Measurements from ENCODE around the gene CAVIN4.
A peak's percentile ranks its signal among the peaks of the same experiment; 100 is the strongest.

Gene CAVIN4

DNA sequence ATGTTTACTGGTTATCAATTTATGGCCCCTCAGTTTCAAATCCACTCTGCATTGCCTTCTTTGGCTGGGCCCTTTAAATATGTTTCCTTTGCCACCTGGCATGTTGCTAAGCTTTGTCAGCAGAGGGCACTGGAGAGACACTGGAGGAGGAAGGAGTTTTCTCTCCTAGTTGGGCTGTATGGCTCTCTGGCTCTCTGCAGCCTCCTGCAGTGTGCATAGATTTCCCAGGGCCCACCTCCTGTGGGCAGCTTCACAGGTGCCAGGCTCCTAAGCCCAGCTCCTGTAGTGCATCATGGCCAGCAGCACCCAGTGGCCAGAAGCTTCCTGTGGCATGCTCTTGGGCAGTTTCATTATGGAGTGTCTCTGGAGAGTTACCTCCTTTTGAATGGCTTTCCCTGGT lies 23.3 kb downstream of the CAVIN4 start:
- H4K20me1 ChIP-seq (ENCODE audit: insufficient read depth, low read length), result no peaks in the 10 kb centered on the region
- no peaks in the 10 kb centered on the region for H3K79me2 ChIP-seq (ENCODE audit: low read length)
- H3K9me3 ChIP-seq (ENCODE audit: insufficient read depth, low read length), result no peaks in the 10 kb centered on the region
- H3K27ac ChIP-seq (ENCODE audit: low read length), result no peak overlapping the region
- TF ChIP-seq EZH2phosphoT487 (IDR thresholded peaks at IDR 0.05; ENCODE audit: low read depth), result no peak
- TF ChIP-seq, protein P1, sequence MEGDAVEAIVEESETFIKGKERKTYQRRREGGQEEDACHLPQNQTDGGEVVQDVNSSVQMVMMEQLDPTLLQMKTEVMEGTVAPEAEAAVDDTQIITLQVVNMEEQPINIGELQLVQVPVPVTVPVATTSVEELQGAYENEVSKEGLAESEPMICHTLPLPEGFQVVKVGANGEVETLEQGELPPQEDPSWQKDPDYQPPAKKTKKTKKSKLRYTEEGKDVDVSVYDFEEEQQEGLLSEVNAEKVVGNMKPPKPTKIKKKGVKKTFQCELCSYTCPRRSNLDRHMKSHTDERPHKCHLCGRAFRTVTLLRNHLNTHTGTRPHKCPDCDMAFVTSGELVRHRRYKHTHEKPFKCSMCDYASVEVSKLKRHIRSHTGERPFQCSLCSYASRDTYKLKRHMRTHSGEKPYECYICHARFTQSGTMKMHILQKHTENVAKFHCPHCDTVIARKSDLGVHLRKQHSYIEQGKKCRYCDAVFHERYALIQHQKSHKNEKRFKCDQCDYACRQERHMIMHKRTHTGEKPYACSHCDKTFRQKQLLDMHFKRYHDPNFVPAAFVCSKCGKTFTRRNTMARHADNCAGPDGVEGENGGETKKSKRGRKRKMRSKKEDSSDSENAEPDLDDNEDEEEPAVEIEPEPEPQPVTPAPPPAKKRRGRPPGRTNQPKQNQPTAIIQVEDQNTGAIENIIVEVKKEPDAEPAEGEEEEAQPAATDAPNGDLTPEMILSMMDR (IDR thresholded peaks at IDR 0.05; ENCODE audit: low read depth, low read length), result peak; percentile 75
- H3K4me2 ChIP-seq (ENCODE audit: low read length), result no peak overlapping the region
- H3K9ac ChIP-seq (ENCODE audit: low read length), result no peak overlapping the region
- H2AFZ ChIP-seq (ENCODE audit: low read depth, low read length), result peak overlapping the region; percentile 2; the same call in 1 of the 2 replicates
- H3K27me3 ChIP-seq (ENCODE audit: low read depth, low read length), result peaks cover 13% of the 10 kb centered on the region; the same call in 1 of the 2 replicates
- H3K4me3 ChIP-seq (ENCODE audit: low read length), result no peak overlapping the region
- no peaks in the 10 kb centered on the region for H3K36me3 ChIP-seq (replicated peaks; ENCODE audit: low read depth, low read length)
- H3K4me1 ChIP-seq (ENCODE audit: low read length), result peaks cover 10% of the 10 kb centered on the region

DNA sequence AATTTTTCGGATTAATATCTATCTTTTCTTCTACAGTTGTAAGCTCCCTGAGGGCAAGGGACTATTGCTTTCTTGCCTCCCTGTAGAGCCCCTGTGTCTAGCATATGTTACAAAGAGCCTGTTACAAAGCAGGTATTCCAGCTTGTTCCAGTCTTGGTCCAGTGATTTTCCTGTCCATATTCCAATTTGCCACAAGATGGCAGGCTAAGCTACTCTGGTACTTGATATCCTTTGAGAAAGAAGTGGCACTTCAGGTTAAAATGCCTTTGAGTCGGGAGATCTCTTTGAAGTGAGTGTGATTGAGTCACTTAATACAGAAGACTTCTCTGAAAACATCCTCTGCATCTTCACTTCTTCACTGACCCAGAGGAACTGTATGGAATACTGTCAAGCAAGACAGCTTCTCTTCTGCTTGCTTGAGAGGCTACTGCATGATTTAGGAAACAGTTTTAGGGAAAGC lies 24.5 kb downstream of the CAVIN4 start:
- Histone ChIP-seq H4K20me1 (ENCODE audit: insufficient read depth, low read length) (no peaks in the 10 kb centered on the region), H2AFZ (ENCODE audit: low read depth, low read length) (no peak overlapping the region), H3K36me3 (replicated peaks; ENCODE audit: low read depth, low read length) (no peaks in the 10 kb centered on the region), H3K27ac (ENCODE audit: low read length) (no peak overlapping the region), H3K4me2 (ENCODE audit: low read length) (no peak overlapping the region), H3K9me3 (ENCODE audit: insufficient read depth, low read length) (no peaks in the 10 kb centered on the region), H3K27me3 (ENCODE audit: low read depth, low read length) (peaks cover 10% of the 10 kb centered on the region; the same call in 1 of the 2 replicates), H3K4me1 (ENCODE audit: low read length) (peaks cover 10% of the 10 kb centered on the region), H3K79me2 (ENCODE audit: low read length) (no peaks in the 10 kb centered on the region), H3K4me3 (ENCODE audit: low read length) (no peak overlapping the region), H3K9ac (ENCODE audit: low read length) (no peak overlapping the region)
- no peak for TF ChIP-seq EZH2phosphoT487 (IDR thresholded peaks at IDR 0.05; ENCODE audit: low read depth)
- TF ChIP-seq, protein P1 (IDR thresholded peaks at IDR 0.05; ENCODE audit: low read depth, low read length), result peak; percentile 56

DNA sequence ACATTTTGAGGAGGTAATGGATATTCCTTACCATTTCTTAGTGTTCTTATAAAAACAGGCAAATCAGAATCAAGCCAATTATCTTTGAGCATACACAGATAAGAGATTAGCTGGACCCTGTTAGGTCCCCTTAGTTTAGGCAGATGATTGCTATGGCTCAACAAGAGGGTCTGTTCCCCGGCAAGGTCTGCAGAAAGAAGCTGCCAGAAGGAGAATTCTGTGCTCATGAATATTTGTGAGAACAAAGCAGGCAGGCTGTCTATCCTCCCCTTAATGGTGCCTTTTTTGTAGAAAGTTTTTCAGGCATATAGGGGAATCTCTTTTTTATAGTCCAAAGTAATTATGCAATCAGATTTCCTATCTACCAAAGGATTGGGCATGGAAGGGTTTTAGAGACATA lies 27.5 kb downstream of the CAVIN4 start:
- H3K4me3 ChIP-seq (ENCODE audit: low read length), result no peak overlapping the region
- 0 out of 2 replicates have a peak, but pooled peaks cover 4% of the 10 kb centered on the region for H3K27me3 ChIP-seq (ENCODE audit: low read depth, low read length)
- H3K4me2 ChIP-seq (ENCODE audit: low read length), result no peak overlapping the region
- no peaks in the 10 kb centered on the region for H3K79me2 ChIP-seq (ENCODE audit: low read length)
- TF ChIP-seq, protein P1 (IDR thresholded peaks at IDR 0.05; ENCODE audit: low read depth, low read length), result no peak
- TF ChIP-seq EZH2phosphoT487 (IDR thresholded peaks at IDR 0.05; ENCODE audit: low read depth), result no peak
- no peak overlapping the region for H3K27ac ChIP-seq (ENCODE audit: low read length)
- H3K9me3 ChIP-seq (ENCODE audit: insufficient read depth, low read length), result no peaks in the 10 kb centered on the region
- H3K9ac ChIP-seq (ENCODE audit: low read length), result no peak overlapping the region
- no peaks in the 10 kb centered on the region for H3K36me3 ChIP-seq (replicated peaks; ENCODE audit: low read depth, low read length)
- H2AFZ ChIP-seq (ENCODE audit: low read depth, low read length), result no peak overlapping the region
- no peaks in the 10 kb centered on the region for H4K20me1 ChIP-seq (ENCODE audit: insufficient read depth, low read length)
- H3K4me1 ChIP-seq (ENCODE audit: low read length), result no peaks in the 10 kb centered on the region

DNA sequence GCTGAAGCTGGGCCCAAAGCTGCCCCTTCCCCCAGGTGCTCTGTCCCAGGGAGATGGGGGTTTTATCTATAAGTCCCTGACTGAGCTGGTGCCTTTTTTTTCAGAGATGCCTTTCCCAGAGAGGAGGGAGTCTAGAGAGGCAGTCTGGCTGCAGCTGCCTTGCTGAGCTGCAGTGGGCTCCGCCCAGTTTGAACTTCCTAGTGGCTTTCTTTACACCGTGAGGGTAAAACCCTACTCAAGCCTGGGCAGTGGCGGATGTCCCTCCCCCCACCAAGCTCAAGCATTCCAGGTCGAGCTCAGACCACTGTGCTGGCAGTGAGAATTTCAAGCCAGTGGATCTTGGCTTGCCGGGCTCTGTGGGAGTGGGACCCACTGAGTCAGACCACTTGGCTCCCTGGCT lies 41.3 kb downstream of the CAVIN4 start:
- no peak overlapping the region for H3K27ac ChIP-seq (ENCODE audit: low read length)
- no peak overlapping the region for H2AFZ ChIP-seq (ENCODE audit: low read depth, low read length)
- no peaks in the 10 kb centered on the region for H3K27me3 ChIP-seq (ENCODE audit: low read depth, low read length)
- TF ChIP-seq, protein P1 (IDR thresholded peaks at IDR 0.05; ENCODE audit: low read depth, low read length), result no peak
- no peak for TF ChIP-seq EZH2phosphoT487 (IDR thresholded peaks at IDR 0.05; ENCODE audit: low read depth)
- H3K79me2 ChIP-seq (ENCODE audit: low read length), result no peaks in the 10 kb centered on the region
- no peaks in the 10 kb centered on the region for H3K36me3 ChIP-seq (replicated peaks; ENCODE audit: low read depth, low read length)
- H3K9ac ChIP-seq (ENCODE audit: low read length), result no peak overlapping the region
- no peaks in the 10 kb centered on the region for H4K20me1 ChIP-seq (ENCODE audit: insufficient read depth, low read length)
- H3K9me3 ChIP-seq (ENCODE audit: insufficient read depth, low read length), result no peaks in the 10 kb centered on the region
- H3K4me3 ChIP-seq (ENCODE audit: low read length), result no peak overlapping the region
- no peaks in the 10 kb centered on the region for H3K4me1 ChIP-seq (ENCODE audit: low read length)
- no peak overlapping the region for H3K4me2 ChIP-seq (ENCODE audit: low read length)
